B cell (primary cell): ENCODE measurements around the gene EHF. TPM values are rescaled to one million over a fixed set of nuclear protein-coding genes. Genes with fewer than 3 reads are reported as not detected.

ENCODE experiments used
- ATAC-seq: fragments of 200-7000 bp; cut with Tn5 transposase; one replicate; pipeline ENCODE4 v1.10.0; 2021; ENCODE audit warnings: low read depth, mild to moderate bottlenecking, moderate number of reproducible peaks, moderate library complexity
- CTCF ChIA-PET: fragments of 350-600 bp; sonication (Branson Sonifier 250); formaldehyde crosslinking; loops from one replicate; lab custom pipeline; 2021; ENCODE audit warnings: antibody characterized with exemption, inconsistent platforms; lab: Charles Lee
- POLR2A ChIA-PET: fragments of 350-600 bp; sonication (Branson Sonifier 250); formaldehyde crosslinking; loops from one replicate; lab custom pipeline; 2021; ENCODE audit warnings: antibody characterized with exemption; lab: Charles Lee
- DNase-seq: peaks from one replicate; pipeline ENCODE4 v3.0.0; 2013
- H2AFZ ChIP-seq: 2 replicates; pipeline ENCODE4 v1.6.1; 2012; ENCODE audit warnings: mild to moderate bottlenecking, low read depth, low read length; ENCODE audit not compliant: insufficient read depth, poor library complexity, severe bottlenecking
- H3K27ac ChIP-seq, 2 donors: 1 replicate in 1 of 2; 2 replicates in 1 of 2; pipeline ENCODE4 v1.5.1; 2012 to 2013; ENCODE audit warnings: low read length in 2 of 2, mild to moderate bottlenecking in 2 of 2, moderate library complexity in 1 of 2
- H3K27me3 ChIP-seq, 4 experiments: fragments of 200-600 bp in 1 of 4; sonication (generic) in 1 of 4; replicated peaks in 1 of 4; 1 replicate in 2 of 4; 2 replicates in 2 of 4; pipeline versions ENCODE4 v1.6.1 to v1.7.0; 2013 to 2016; ENCODE audit warnings: low read length in 3 of 4, mild to moderate bottlenecking in 2 of 4, mixed read lengths in 1 of 4, moderate library complexity in 1 of 4; ENCODE audit not compliant: insufficient read depth in 4 of 4, control insufficient read depth in 3 of 4; ENCODE audit errors: control extremely low read depth in 1 of 4
- H3K36me3 ChIP-seq, 2 experiments: replicated peaks in 1 of 2; 1 replicate in 1 of 2; 2 replicates in 1 of 2; pipeline versions ENCODE4 v1.6.1 to v1.7.1; 2013; ENCODE audit warnings: low read length in 1 of 2; ENCODE audit not compliant: insufficient read depth in 2 of 2, control insufficient read depth in 1 of 2; ENCODE audit errors: control extremely low read depth in 1 of 2, extremely low read depth in 1 of 2
- H3K4me1 ChIP-seq, 2 donors: fragments of 200-600 bp in 1 of 2; sonication (generic) in 1 of 2; 1 replicate in 1 of 2; 2 replicates in 1 of 2; pipeline versions ENCODE4 v1.5.1 to v1.6.1; 2013 to 2017; ENCODE audit warnings: low read length in 2 of 2; ENCODE audit not compliant: control insufficient read depth in 2 of 2, insufficient read depth in 2 of 2
- H3K4me2 ChIP-seq: replicated peaks from 2 replicates; pipeline ENCODE3; 2012; ENCODE audit warnings: mild to moderate bottlenecking, low read depth, low read length; ENCODE audit not compliant: poor library complexity, severe bottlenecking
- H3K4me3 ChIP-seq, 5 experiments: fragments of 200-600 bp in 1 of 5; sonication (generic) in 1 of 5; 1 replicate in 3 of 5; 2 replicates in 2 of 5; pipeline versions ENCODE4 v1.5.1 to v1.7.0; 2011 to 2016; ENCODE audit warnings: low read length in 4 of 5, mild to moderate bottlenecking in 4 of 5, low read depth in 2 of 5, control low read depth in 1 of 5, moderate library complexity in 1 of 5; ENCODE audit not compliant: insufficient read depth in 1 of 5; ENCODE audit errors: control extremely low read depth in 1 of 5, extremely low read depth in 1 of 5
- H3K79me2 ChIP-seq: fragments of 200-600 bp; sonication (generic); one replicate; pipeline ENCODE4 v1.6.0; 2016; ENCODE audit warnings: low read length; ENCODE audit not compliant: control insufficient read depth, insufficient read depth
- H3K9ac ChIP-seq: fragments of 200-600 bp; sonication (generic); 2 replicates; pipeline ENCODE4 v1.6.1; 2017; ENCODE audit warnings: mild to moderate bottlenecking, low read length, moderate library complexity
- H3K9me3 ChIP-seq, 3 donors: one replicate each; pipeline versions ENCODE4 v1.6.1 to v1.7.1; 2013; ENCODE audit warnings: low read length in 2 of 3; ENCODE audit not compliant: control insufficient read depth in 2 of 3, insufficient read depth in 1 of 3; ENCODE audit errors: control extremely low read depth in 1 of 3
- H4K20me1 ChIP-seq: 2 replicates; pipeline ENCODE4 v1.6.0; 2012; ENCODE audit warnings: mild to moderate bottlenecking, low read length; ENCODE audit not compliant: insufficient read depth, control insufficient read depth, poor library complexity, severe bottlenecking
- H3K27ac Mint-ChIP-seq: one replicate; pipeline ENCODE4 v1.8.0; 2021; ENCODE audit warnings: mixed read lengths
- H3K27me3 Mint-ChIP-seq: one replicate; pipeline ENCODE4 v1.8.0; 2021; ENCODE audit warnings: mixed read lengths
- H3K4me1 Mint-ChIP-seq: one replicate; pipeline ENCODE4 v1.8.0; 2021; ENCODE audit warnings: mixed read lengths
- H3K4me3 Mint-ChIP-seq: one replicate; pipeline ENCODE4 v1.8.0; 2021; ENCODE audit warnings: mixed read lengths
- H3K9me3 Mint-ChIP-seq: one replicate; pipeline ENCODE4 v1.8.0; 2022; ENCODE audit warnings: mixed read lengths; ENCODE audit not compliant: insufficient read depth
- CTCF ChIP-seq: fragments of 200-600 bp; IDR thresholded peaks from one replicate; pipeline ENCODE4 v1.8.0; 2022; ENCODE audit warnings: antibody characterized with exemption, mild to moderate bottlenecking
- EZH2 ChIP-seq: IDR thresholded peaks from 2 replicates; pipeline ENCODE4 v1.6.1; 2012; ENCODE audit warnings: borderline replicate concordance, low read depth, mild to moderate bottlenecking, moderate library complexity, low read length; ENCODE audit not compliant: insufficient read depth, poor library complexity, severe bottlenecking
- WGBS: methylation state at CpG from one replicate; pipeline ENCODE4 v1.1.5; 2013; ENCODE audit warnings: missing lambda C conversion rate; ENCODE audit not compliant: insufficient coverage; 5-methylcytosine and 5-hydroxymethylcytosine counted together
- intact Hi-C: fragments of 100-400 bp; cut with micrococcal nuclease; formaldehyde crosslinking; loops from one replicate; pipeline ENCODE4 v1.10.0; 2022
- polyA plus RNA-seq: library from polyadenylated mRNA; depleted of rRNA; stranded (reverse); fragments of >200 nt; gene quantifications from 2 replicates; pipeline ENCODE4 v1.2.3, GENCODE V29; 2012
- total RNA-seq, 2 donors: library from RNA; stranded (reverse); fragments of 120-200 nt in 1 of 2; gene quantifications; 1 replicate in 1 of 2; 2 replicates in 1 of 2; pipeline versions ENCODE4 v1.2.3 to v1.2.4, GENCODE V29; 2013 to 2022

The EHF gene
- total and polyA plus RNA-seq, 2 donors (not counting 1 experiment from before 2014, with no cell fraction given), result not detected

- H3K4me1 Mint-ChIP-seq, result peaks cover 41% of the 10 kb centered on the region
- POLR2A ChIA-PET, result no interaction called here
- CTCF ChIA-PET, result interaction anchor here (1.2 to 4.8 kb wide), 4 partner anchors 10 to 237 kb away, joined by 3 to 34 read pairs (median 4); no protein-coding TSS in a partner anchor
Measured at GRCh38 chr11:34652191-34652973, 31.5 kb downstream of the EHF start.

More at GRCh38 chr11:34652191-34652973, 31.5 kb downstream of the EHF start:
- peak overlapping the region; percentile 68 for H3K4me3 Mint-ChIP-seq
- H3K79me2 ChIP-seq, result no peaks in the 10 kb centered on the region
- H3K4me1 ChIP-seq, result peaks cover 39 to 48% of the 10 kb centered on the region in 2 donors
- no peak for ATAC-seq
- no peak overlapping the region for H3K4me3 ChIP-seq
- H3K9ac ChIP-seq, result no peak overlapping the region
- WGBS, result 80% methylated on average over 1 of the region's 6 CpGs
- intact Hi-C loops, result loop anchor here (1.0 to 5.0 kb wide), 2 partner anchors 18 to 65 kb away; no protein-coding TSS in a partner anchor
- H3K4me2 ChIP-seq, result peak overlapping the region; percentile 45
- no peak overlapping the region for H3K27ac ChIP-seq
- H4K20me1 ChIP-seq, result no peaks in the 10 kb centered on the region
- H3K27ac Mint-ChIP-seq, result peak overlapping the region; percentile 12
- peak overlapping the region; percentile 18 for H2AFZ ChIP-seq
- TF ChIP-seq EZH2 (no peak), CTCF (no peak)
- no peaks in the 10 kb centered on the region for H3K9me3 ChIP-seq
- H3K36me3 ChIP-seq, result no peaks in the 10 kb centered on the region
- no peaks in the 10 kb centered on the region for H3K27me3 Mint-ChIP-seq
- H3K9me3 Mint-ChIP-seq, result no peaks in the 10 kb centered on the region
- DNase-seq, result peak; percentile 14
- no peaks in the 10 kb centered on the region for H3K27me3 ChIP-seq
